Small intestine (tissue), 7 donors: ENCODE measurements around the gene NGDN. TPM values are rescaled to one million over a fixed set of nuclear protein-coding genes. Genes with fewer than 3 reads are reported as not detected.

Source experiments
- DNase-seq, 2 donors: peaks; one replicate each; pipeline versions ENCODE4 v3.0.0 to v3.0.0-alpha.2; 2013
- FAIRE-seq: peaks from 2 replicates; lab custom pipeline; 2012; peaks lifted over from hg19 to GRCh38; lab: Jason Lieb, UNC
- H3K27ac ChIP-seq, 3 donors: one replicate each; pipeline ENCODE4 v1.5.1; 2013; ENCODE audit warnings: low read length in 2 of 3, mild to moderate bottlenecking in 2 of 3, control low read depth in 1 of 3, inconsistent platforms in 1 of 3, low read depth in 1 of 3, moderate library complexity in 1 of 3
- H3K27me3 ChIP-seq, 3 donors: one replicate each; pipeline ENCODE4 v1.6.1; 2013; ENCODE audit warnings: low read length in 3 of 3, inconsistent platforms in 1 of 3; ENCODE audit not compliant: control insufficient read depth in 3 of 3, insufficient read depth in 3 of 3
- H3K36me3 ChIP-seq, 3 donors: one replicate each; pipeline ENCODE4 v1.6.1; 2013; ENCODE audit warnings: low read length in 3 of 3, inconsistent platforms in 1 of 3, low read depth in 1 of 3, mild to moderate bottlenecking in 1 of 3, moderate library complexity in 1 of 3; ENCODE audit not compliant: control insufficient read depth in 3 of 3, insufficient read depth in 2 of 3
- H3K4me1 ChIP-seq, 3 donors: one replicate each; pipeline ENCODE4 v1.6.1; 2013; ENCODE audit warnings: low read length in 2 of 3, inconsistent platforms in 1 of 3, low read depth in 1 of 3, mild to moderate bottlenecking in 1 of 3, moderate library complexity in 1 of 3; ENCODE audit not compliant: control insufficient read depth in 3 of 3, insufficient read depth in 2 of 3
- H3K4me3 ChIP-seq, 3 donors: one replicate each; pipeline ENCODE4 v1.5.1; 2013; ENCODE audit warnings: low read length in 3 of 3, control low read depth in 1 of 3, inconsistent platforms in 1 of 3, low read depth in 1 of 3, mild to moderate bottlenecking in 1 of 3, moderate library complexity in 1 of 3
- H3K9me3 ChIP-seq, 2 donors: one replicate each; pipeline ENCODE4 v1.6.1; 2013; ENCODE audit warnings: low read depth in 1 of 2, low read length in 1 of 2; ENCODE audit not compliant: control insufficient read depth in 2 of 2, insufficient read depth in 1 of 2
- WGBS, 3 donors: extraction: QIAGEN DNeasy Blood & Tissue Kit; methylation state at CpG; one replicate each; pipeline ENCODE4 v1.1.7; 2013; 5-methylcytosine and 5-hydroxymethylcytosine counted together
- polyA plus RNA-seq, 4 donors: library from polyadenylated mRNA; stranded (reverse) in 3 of 4; unstranded in 1 of 4; fragments of 200-250 nt in 3 of 4; fragments of 120-200 nt in 1 of 4; gene quantifications; one replicate each; pipeline versions ENCODE4 v1.2.1 to v1.2.3, GENCODE V29; 2013
- donor health status: healthy with polysubstance abuse.
- donor health status: control.
- donor health status: control.
- donor health status: Bipolar disorder and iron deficiency.
- donor health status: healthy.

NGDN gene
- polyA plus RNA-seq, 4 donors, result 38.2 to 48.1 (median 45.2) TPM

- no peak for DNase-seq
- Histone ChIP-seq H3K36me3 (no peaks in the 10 kb centered on the region), H3K27ac (no peak overlapping the region), H3K4me3 (no peak overlapping the region), H3K4me1 (peaks cover 0 to 4% (median 0%) of the 10 kb centered on the region in 3 donors), H3K27me3 (peaks cover 0 to 8% (median 0%) of the 10 kb centered on the region in 3 donors), H3K9me3 (no peaks in the 10 kb centered on the region)
- no peak for FAIRE-seq
- 40 to 55% (median 54%) methylated on average over 2 of the region's 2 CpGs for WGBS, 3 donors
These were observed 38.8 kb upstream of the NGDN start for GRCh38 chr14:23430723-23431085.

- DNase-seq, result no peak
- no peaks in the 10 kb centered on the region for H3K36me3 ChIP-seq
- 86 to 92% (median 87%) methylated on average over 10 of the region's 10 CpGs for WGBS, 3 donors
These were observed 38.0 kb upstream of the NGDN start for GRCh38 chr14:23431486-23431885.

GRCh38 chr14:23432102-23432925 lies 37.2 kb upstream of the NGDN start:
- WGBS, 3 donors, result 68 to 80% (median 77%) methylated on average over 15 to 17 of the region's 17 CpGs
- Histone ChIP-seq H3K27ac (no peak overlapping the region), H3K4me3 (no peak overlapping the region), H3K4me1 (peaks cover 0 to 18% (median 0%) of the 10 kb centered on the region in 3 donors), H3K27me3 (peaks cover 0 to 8% (median 0%) of the 10 kb centered on the region in 3 donors), H3K36me3 (no peaks in the 10 kb centered on the region), H3K9me3 (no peaks in the 10 kb centered on the region)
- FAIRE-seq (no peak), DNase-seq (no peak)

More at GRCh38 chr14:23431486-23431885, 38.0 kb upstream of the NGDN start:
- Histone ChIP-seq H3K4me3 (no peak overlapping the region), H3K27ac (no peak overlapping the region), H3K4me1 (peaks cover 0 to 11% (median 0%) of the 10 kb centered on the region in 3 donors), H3K27me3 (peaks cover 0 to 8% (median 0%) of the 10 kb centered on the region in 3 donors), H3K9me3 (no peaks in the 10 kb centered on the region)
- no peak for FAIRE-seq

GRCh38 chr14:23432946-23433345 lies 36.6 kb upstream of the NGDN start:
- Histone ChIP-seq H3K36me3 (no peaks in the 10 kb centered on the region), H3K4me3 (no peak overlapping the region), H3K4me1 (peaks cover 0 to 18% (median 0%) of the 10 kb centered on the region in 3 donors), H3K27me3 (peaks cover 0 to 8% (median 0%) of the 10 kb centered on the region in 3 donors), H3K27ac (no peak overlapping the region), H3K9me3 (no peaks in the 10 kb centered on the region)
- WGBS, 3 donors, result 82 to 84% (median 82%) methylated on average over 10 of the region's 10 CpGs
- FAIRE-seq (no peak), DNase-seq (no peak)

GRCh38 chr14:23433457-23433856 lies 36.0 kb upstream of the NGDN start:
- Histone ChIP-seq H3K27ac (no peak overlapping the region), H3K27me3 (peaks cover 0 to 8% (median 0%) of the 10 kb centered on the region in 3 donors), H3K4me1 (peaks cover 0 to 18% (median 0%) of the 10 kb centered on the region in 3 donors), H3K4me3 (no peak overlapping the region), H3K36me3 (no peaks in the 10 kb centered on the region), H3K9me3 (no peaks in the 10 kb centered on the region)
- 80 to 82% (median 82%) methylated on average over 10 of the region's 10 CpGs for WGBS, 3 donors
- FAIRE-seq, result no peak
- DNase-seq, result no peak

GRCh38 chr14:23434488-23435222 lies 34.8 kb upstream of the NGDN start:
- DNase-seq, result no peak
- Histone ChIP-seq H3K27me3 (peaks cover 0 to 7% (median 0%) of the 10 kb centered on the region in 3 donors), H3K9me3 (no peaks in the 10 kb centered on the region), H3K4me1 (peaks cover 0 to 18% (median 0%) of the 10 kb centered on the region in 3 donors), H3K36me3 (no peaks in the 10 kb centered on the region), H3K4me3 (no peak overlapping the region), H3K27ac (no peak overlapping the region)
- no peak for FAIRE-seq
- 80 to 85% (median 83%) methylated on average over 8 of the region's 8 CpGs for WGBS, 3 donors

GRCh38 chr14:23435543-23436326 lies 33.8 kb upstream of the NGDN start, which contains the start of gene MYH7:
Gene MYH7 (minus strand): TSS chr14:23435660. CDS start chr14:23433732, 1,928 bp downstream.
- Histone ChIP-seq H3K27ac (peak within 1 kb of the TSS in 1 of 3 donors; percentile 1), H3K4me3 (no peak within 1 kb of the TSS), H3K36me3 (no peaks in the 10 kb centered on the region), H3K4me1 (peaks cover 0 to 18% (median 0%) of the 10 kb centered on the region in 3 donors), H3K27me3 (peaks cover 0 to 7% (median 0%) of the 10 kb centered on the region in 3 donors), H3K9me3 (no peaks in the 10 kb centered on the region)
- FAIRE-seq, result no peak
- 53 to 63% (median 60%) methylated on average over 10 of the region's 10 CpGs for WGBS, 3 donors
- DNase-seq, result no peak
